GM23338 (cell line): ENCODE data around the gene TAS2R13. TPM values are rescaled to one million over a fixed set of nuclear protein-coding genes. Genes with fewer than 3 reads are reported as not detected.

Source experiments
- ATAC-seq: fragments of 200-7000 bp; cut with Tn5 transposase; 3 replicates; pipeline ENCODE4 v1.9.1; 2020
- DNase-seq: peaks from one replicate; pipeline ENCODE4 v3.0.0-alpha.2; 2015; ENCODE audit warnings: low spot score
- H2AFZ ChIP-seq: fragments of 200-600 bp; sonication (generic); 2 replicates; pipeline ENCODE4 v1.8.0; 2016; ENCODE audit warnings: antibody characterized with exemption, mild to moderate bottlenecking, moderate library complexity
- H3F3A ChIP-seq: fragments of 200-600 bp; sonication (generic); replicated peaks from 2 replicates; pipeline ENCODE4 v1.8.0; 2017; ENCODE audit warnings: antibody characterized with exemption, mixed run types, low read depth
- H3K27ac ChIP-seq: fragments of 200-600 bp; sonication (generic); 2 replicates; pipeline ENCODE4 v1.6.1; 2016; ENCODE audit warnings: low read depth
- H3K27me3 ChIP-seq: fragments of 200-600 bp; sonication (generic); 2 replicates; pipeline ENCODE4 v1.8.0; 2016; ENCODE audit warnings: mild to moderate bottlenecking, mixed run types, moderate library complexity; ENCODE audit not compliant: insufficient read depth
- H3K36me3 ChIP-seq: fragments of 200-600 bp; sonication (generic); 2 replicates; pipeline ENCODE4 v1.8.0; 2016; ENCODE audit warnings: mild to moderate bottlenecking; ENCODE audit not compliant: insufficient read depth
- H3K4me1 ChIP-seq: fragments of 200-600 bp; sonication (generic); 2 replicates; pipeline ENCODE4 v1.8.0; 2016; ENCODE audit warnings: mild to moderate bottlenecking, moderate library complexity; ENCODE audit not compliant: insufficient read depth
- H3K4me2 ChIP-seq: fragments of 200-600 bp; sonication (generic); 2 replicates; pipeline ENCODE4 v1.7.1; 2017; ENCODE audit warnings: mixed run types
- H3K4me3 ChIP-seq: fragments of 200-600 bp; sonication (generic); 2 replicates; pipeline ENCODE4 v1.6.1; 2016; ENCODE audit warnings: mixed run types
- H3K79me2 ChIP-seq: fragments of 200-600 bp; sonication (generic); replicated peaks from 2 replicates; pipeline ENCODE4 v1.8.0; 2017; ENCODE audit warnings: mild to moderate bottlenecking; ENCODE audit not compliant: insufficient read depth
- H3K9me2 ChIP-seq: fragments of 200-600 bp; sonication (generic); 2 replicates; pipeline ENCODE4 v1.8.0; 2017; ENCODE audit not compliant: insufficient read depth
- H4K20me1 ChIP-seq: fragments of 200-600 bp; sonication (generic); replicated peaks from 2 replicates; pipeline ENCODE4 v1.8.0; 2017; ENCODE audit warnings: mild to moderate bottlenecking; ENCODE audit not compliant: insufficient read depth
- H3K27ac Mint-ChIP-seq: 2 replicates; pipeline ENCODE4 v1.8.0; 2020; ENCODE audit warnings: inconsistent platforms, mild to moderate bottlenecking, moderate library complexity, mixed read lengths
- H3K27me3 Mint-ChIP-seq: 3 replicates; pipeline ENCODE4 v1.8.0; 2022; ENCODE audit warnings: low read depth, mild to moderate bottlenecking, moderate library complexity, mixed read lengths, inconsistent platforms; ENCODE audit not compliant: insufficient read depth, poor library complexity
- H3K36me3 Mint-ChIP-seq: 3 replicates; pipeline ENCODE4 v1.8.0; 2021; ENCODE audit warnings: low read depth, mild to moderate bottlenecking, inconsistent platforms, moderate library complexity, mixed read lengths
- H3K4me1 Mint-ChIP-seq: 3 replicates; pipeline ENCODE4 v1.8.0; 2020; ENCODE audit warnings: mild to moderate bottlenecking, inconsistent platforms, mixed read lengths
- H3K4me3 Mint-ChIP-seq: 3 replicates; pipeline ENCODE4 v1.8.0; 2021; ENCODE audit warnings: moderate library complexity, mild to moderate bottlenecking, inconsistent platforms, mixed read lengths
- H3K9me3 Mint-ChIP-seq: 3 replicates; pipeline ENCODE4 v1.8.0; 2020; ENCODE audit warnings: moderate library complexity, mild to moderate bottlenecking, inconsistent platforms, mixed read lengths
- JUNB ChIP-seq: IDR thresholded peaks from one replicate; pipeline ENCODE4 v1.6.1; 2016; ENCODE audit warnings: antibody characterized with exemption; ENCODE audit not compliant: unreplicated experiment
- POLR2AphosphoS5 ChIP-seq: IDR thresholded peaks from 2 replicates; pipeline ENCODE4 v1.6.1; 2016; ENCODE audit warnings: antibody characterized with exemption, low read depth
- STAT1 ChIP-seq: IDR thresholded peaks from one replicate; pipeline ENCODE4 v1.6.1; 2016; ENCODE audit warnings: antibody characterized with exemption; ENCODE audit not compliant: unreplicated experiment
- ZNF331 ChIP-seq: fragments of 250-450 bp; sonication (Bioruptor Pico); IDR thresholded peaks from 2 replicates; pipeline ENCODE4 v1.5.0; 2020; ENCODE audit warnings: low read depth, mild to moderate bottlenecking, moderate library complexity
- polyA plus RNA-seq: library from polyadenylated mRNA; unstranded; fragments of >200 nt; fragmentation: Nextera tagmentation; extraction: Ambion mirVana; gene quantifications from 2 replicates; pipeline ENCODE4 v1.2.1, GENCODE V29; 2016
- total RNA-seq: library from RNA; depleted of rRNA; stranded (reverse); fragments of >200 nt; shearing (Covaris generic); gene quantifications from 2 replicates; pipeline ENCODE4 v1.2.3, GENCODE V29; 2014
- TF ChIP-seq, protein P1 (sequence below), 2 experiments: fragments of 200-600 bp in 1 of 2; sonication (generic) in 1 of 2; conservative IDR thresholded peaks; 2 replicates each; pipeline versions ENCODE4 v1.5.1 to v1.6.1; 2016 to 2017; ENCODE audit warnings: antibody characterized with exemption in 2 of 2, low read depth in 2 of 2, mild to moderate bottlenecking in 2 of 2, moderate library complexity in 1 of 2
- TF ChIP-seq, protein P2 (sequence below): IDR thresholded peaks from 2 replicates; pipeline ENCODE4 v1.6.1; 2016; ENCODE audit warnings: antibody characterized with exemption
- TF ChIP-seq, protein P3 (sequence below): fragments of 250-450 bp; sonication (Bioruptor Pico); IDR thresholded peaks from 2 replicates; pipeline ENCODE4 v1.5.0; 2020; ENCODE audit warnings: mild to moderate bottlenecking, moderate library complexity

TAS2R13 gene
- total and polyA plus RNA-seq, 2 experiments from 2014 or later: 3.6 TPM; not detected in 1

DNA sequence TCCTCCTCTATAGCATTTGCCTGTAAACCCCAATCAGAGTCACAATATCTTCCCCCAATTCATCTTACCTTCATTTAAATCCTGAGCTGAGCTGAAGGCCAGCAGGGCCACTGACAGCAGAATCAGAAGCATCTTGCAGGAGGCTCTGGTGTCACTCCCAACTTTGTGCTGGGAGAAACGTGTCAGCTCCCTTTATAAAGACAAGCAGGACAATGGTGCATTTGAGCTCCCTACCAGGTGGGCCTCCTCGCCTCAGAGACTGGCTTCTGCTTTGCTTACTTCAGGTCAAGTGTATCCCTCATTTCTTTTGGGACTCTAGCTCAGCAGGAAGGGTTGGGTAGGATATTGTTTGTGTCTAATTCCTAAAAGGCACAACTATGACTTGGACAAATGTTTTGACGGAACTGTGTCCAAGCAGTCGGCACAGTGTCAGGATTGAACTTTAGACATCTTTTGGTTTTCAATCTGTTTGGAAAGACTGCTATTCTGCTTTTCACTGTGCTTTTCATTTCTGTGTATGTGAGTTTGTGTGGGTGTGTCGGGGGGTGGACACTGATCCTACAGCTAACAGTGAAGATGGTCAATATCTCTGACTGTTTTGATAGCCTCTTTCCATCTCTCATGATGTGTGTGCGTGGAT, 25.2 kb downstream of the TAS2R13 start, which contains the start of gene PRH1:
Gene PRH1, minus strand, starts transcription at position 170 of the 640 bp plus-strand sequence. Its CDS starts 38 bp downstream, at position 132.
- Mint-ChIP-seq H3K4me1 (peaks cover 2% of the 10 kb centered on the region; the same call in 2 of the 3 replicates), H3K4me3 (no peak within 1 kb of the TSS), H3K36me3 (no peaks in the 10 kb centered on the region), H3K9me3 (no peaks in the 10 kb centered on the region), H3K27ac (no peak within 1 kb of the TSS), H3K27me3 (no peaks in the 10 kb centered on the region)
- H2AFZ ChIP-seq: no peak within 1 kb of the TSS
- no peaks in the 10 kb centered on the region for H3K79me2 ChIP-seq
- H3K27me3 ChIP-seq: no peaks in the 10 kb centered on the region
- H3K27ac ChIP-seq: no peak within 1 kb of the TSS
- H4K20me1 ChIP-seq: no peaks in the 10 kb centered on the region
- no peak within 1 kb of the TSS for H3K4me2 ChIP-seq
- TF ChIP-seq POLR2AphosphoS5 (no peak), STAT1 (no peak), ZNF331 (CRISPR knock-in tag) (no peak), JUNB (no peak)
- TF ChIP-seq, protein P1, sequence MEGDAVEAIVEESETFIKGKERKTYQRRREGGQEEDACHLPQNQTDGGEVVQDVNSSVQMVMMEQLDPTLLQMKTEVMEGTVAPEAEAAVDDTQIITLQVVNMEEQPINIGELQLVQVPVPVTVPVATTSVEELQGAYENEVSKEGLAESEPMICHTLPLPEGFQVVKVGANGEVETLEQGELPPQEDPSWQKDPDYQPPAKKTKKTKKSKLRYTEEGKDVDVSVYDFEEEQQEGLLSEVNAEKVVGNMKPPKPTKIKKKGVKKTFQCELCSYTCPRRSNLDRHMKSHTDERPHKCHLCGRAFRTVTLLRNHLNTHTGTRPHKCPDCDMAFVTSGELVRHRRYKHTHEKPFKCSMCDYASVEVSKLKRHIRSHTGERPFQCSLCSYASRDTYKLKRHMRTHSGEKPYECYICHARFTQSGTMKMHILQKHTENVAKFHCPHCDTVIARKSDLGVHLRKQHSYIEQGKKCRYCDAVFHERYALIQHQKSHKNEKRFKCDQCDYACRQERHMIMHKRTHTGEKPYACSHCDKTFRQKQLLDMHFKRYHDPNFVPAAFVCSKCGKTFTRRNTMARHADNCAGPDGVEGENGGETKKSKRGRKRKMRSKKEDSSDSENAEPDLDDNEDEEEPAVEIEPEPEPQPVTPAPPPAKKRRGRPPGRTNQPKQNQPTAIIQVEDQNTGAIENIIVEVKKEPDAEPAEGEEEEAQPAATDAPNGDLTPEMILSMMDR (conservative IDR thresholded peaks at IDR 0.05; ENCODE audit: low read depth in 2 of 2): no peak
- TF ChIP-seq, protein P2, sequence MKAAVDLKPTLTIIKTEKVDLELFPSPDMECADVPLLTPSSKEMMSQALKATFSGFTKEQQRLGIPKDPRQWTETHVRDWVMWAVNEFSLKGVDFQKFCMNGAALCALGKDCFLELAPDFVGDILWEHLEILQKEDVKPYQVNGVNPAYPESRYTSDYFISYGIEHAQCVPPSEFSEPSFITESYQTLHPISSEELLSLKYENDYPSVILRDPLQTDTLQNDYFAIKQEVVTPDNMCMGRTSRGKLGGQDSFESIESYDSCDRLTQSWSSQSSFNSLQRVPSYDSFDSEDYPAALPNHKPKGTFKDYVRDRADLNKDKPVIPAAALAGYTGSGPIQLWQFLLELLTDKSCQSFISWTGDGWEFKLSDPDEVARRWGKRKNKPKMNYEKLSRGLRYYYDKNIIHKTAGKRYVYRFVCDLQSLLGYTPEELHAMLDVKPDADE: no peak
- TF ChIP-seq, protein P3, sequence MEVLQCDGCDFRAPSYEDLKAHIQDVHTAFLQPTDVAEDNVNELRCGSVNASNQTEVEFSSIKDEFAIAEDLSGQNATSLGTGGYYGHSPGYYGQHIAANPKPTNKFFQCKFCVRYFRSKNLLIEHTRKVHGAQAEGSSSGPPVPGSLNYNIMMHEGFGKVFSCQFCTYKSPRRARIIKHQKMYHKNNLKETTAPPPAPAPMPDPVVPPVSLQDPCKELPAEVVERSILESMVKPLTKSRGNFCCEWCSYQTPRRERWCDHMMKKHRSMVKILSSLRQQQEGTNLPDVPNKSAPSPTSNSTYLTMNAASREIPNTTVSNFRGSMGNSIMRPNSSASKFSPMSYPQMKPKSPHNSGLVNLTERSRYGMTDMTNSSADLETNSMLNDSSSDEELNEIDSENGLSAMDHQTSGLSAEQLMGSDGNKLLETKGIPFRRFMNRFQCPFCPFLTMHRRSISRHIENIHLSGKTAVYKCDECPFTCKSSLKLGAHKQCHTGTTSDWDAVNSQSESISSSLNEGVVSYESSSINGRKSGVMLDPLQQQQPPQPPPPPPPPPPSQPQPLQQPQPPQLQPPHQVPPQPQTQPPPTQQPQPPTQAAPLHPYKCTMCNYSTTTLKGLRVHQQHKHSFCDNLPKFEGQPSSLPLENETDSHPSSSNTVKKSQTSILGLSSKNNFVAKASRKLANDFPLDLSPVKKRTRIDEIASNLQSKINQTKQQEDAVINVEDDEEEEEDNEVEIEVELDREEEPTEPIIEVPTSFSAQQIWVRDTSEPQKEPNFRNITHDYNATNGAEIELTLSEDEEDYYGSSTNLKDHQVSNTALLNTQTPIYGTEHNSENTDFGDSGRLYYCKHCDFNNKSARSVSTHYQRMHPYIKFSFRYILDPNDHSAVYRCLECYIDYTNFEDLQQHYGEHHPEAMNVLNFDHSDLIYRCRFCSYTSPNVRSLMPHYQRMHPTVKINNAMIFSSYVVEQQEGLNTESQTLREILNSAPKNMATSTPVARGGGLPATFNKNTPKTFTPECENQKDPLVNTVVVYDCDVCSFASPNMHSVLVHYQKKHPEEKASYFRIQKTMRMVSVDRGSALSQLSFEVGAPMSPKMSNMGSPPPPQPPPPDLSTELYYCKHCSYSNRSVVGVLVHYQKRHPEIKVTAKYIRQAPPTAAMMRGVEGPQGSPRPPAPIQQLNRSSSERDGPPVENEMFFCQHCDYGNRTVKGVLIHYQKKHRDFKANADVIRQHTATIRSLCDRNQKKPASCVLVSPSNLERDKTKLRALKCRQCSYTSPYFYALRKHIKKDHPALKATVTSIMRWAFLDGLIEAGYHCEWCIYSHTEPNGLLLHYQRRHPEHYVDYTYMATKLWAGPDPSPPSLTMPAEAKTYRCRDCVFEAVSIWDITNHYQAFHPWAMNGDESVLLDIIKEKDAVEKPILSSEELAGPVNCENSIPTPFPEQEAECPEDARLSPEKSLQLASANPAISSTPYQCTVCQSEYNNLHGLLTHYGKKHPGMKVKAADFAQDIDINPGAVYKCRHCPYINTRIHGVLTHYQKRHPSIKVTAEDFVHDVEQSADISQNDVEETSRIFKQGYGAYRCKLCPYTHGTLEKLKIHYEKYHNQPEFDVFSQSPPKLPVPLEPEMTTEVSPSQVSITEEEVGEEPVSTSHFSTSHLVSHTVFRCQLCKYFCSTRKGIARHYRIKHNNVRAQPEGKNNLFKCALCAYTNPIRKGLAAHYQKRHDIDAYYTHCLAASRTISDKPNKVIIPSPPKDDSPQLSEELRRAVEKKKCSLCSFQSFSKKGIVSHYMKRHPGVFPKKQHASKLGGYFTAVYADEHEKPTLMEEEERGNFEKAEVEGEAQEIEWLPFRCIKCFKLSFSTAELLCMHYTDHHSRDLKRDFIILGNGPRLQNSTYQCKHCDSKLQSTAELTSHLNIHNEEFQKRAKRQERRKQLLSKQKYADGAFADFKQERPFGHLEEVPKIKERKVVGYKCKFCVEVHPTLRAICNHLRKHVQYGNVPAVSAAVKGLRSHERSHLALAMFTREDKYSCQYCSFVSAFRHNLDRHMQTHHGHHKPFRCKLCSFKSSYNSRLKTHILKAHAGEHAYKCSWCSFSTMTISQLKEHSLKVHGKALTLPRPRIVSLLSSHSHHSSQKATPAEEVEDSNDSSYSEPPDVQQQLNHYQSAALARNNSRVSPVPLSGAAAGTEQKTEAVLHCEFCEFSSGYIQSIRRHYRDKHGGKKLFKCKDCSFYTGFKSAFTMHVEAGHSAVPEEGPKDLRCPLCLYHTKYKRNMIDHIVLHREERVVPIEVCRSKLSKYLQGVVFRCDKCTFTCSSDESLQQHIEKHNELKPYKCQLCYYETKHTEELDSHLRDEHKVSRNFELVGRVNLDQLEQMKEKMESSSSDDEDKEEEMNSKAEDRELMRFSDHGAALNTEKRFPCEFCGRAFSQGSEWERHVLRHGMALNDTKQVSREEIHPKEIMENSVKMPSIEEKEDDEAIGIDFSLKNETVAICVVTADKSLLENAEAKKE (CRISPR knock-in tag): no peak
- H3K4me1 ChIP-seq: no peaks in the 10 kb centered on the region
- DNase-seq (no peak), ATAC-seq (no peak)
- H3K36me3 ChIP-seq: no peaks in the 10 kb centered on the region
- H3F3A ChIP-seq: no peaks in the 10 kb centered on the region
- H3K9me2 ChIP-seq: no peaks in the 10 kb centered on the region
- no peak within 1 kb of the TSS for H3K4me3 ChIP-seq
